Stimulated activated effector memory CD8-positive, alpha-beta T cell treated with anti-CD3 and anti-CD28 coated beads, Interleukin-12 subunit alpha, Interleukin-12 subunit beta, amount 100 ng/mL, for 72 hours (primary cell): ENCODE results near the gene PEX14.

ENCODE experiments used
- ATAC-seq: fragments of 150-1000 bp; cut with Tn5 transposase; 2 replicates; pipeline ENCODE4 v1.10.0; 2021
- DNase-seq, 2 donors: peaks; one replicate each; pipeline ENCODE4 v3.0.0; 2021 to 2022; ENCODE audit warnings: low spot score in 2 of 2
- H3K27ac Mint-ChIP-seq: one replicate; pipeline ENCODE4 v1.8.0; 2022; ENCODE audit warnings: mild to moderate bottlenecking, mixed read lengths
- H3K36me3 Mint-ChIP-seq: one replicate; pipeline ENCODE4 v1.8.0; 2022; ENCODE audit warnings: mild to moderate bottlenecking, mixed read lengths
- H3K4me1 Mint-ChIP-seq: one replicate; pipeline ENCODE4 v1.8.0; 2022; ENCODE audit warnings: mixed read lengths
- H3K4me3 Mint-ChIP-seq: one replicate; pipeline ENCODE4 v1.8.0; 2022; ENCODE audit warnings: mild to moderate bottlenecking, mixed read lengths
- H3K9me3 Mint-ChIP-seq: one replicate; pipeline ENCODE4 v1.8.0; 2022; ENCODE audit warnings: mixed read lengths

Gene PEX14

GRCh38 chr1:10592373-10592772, 117.6 kb downstream of the PEX14 start:
- Mint-ChIP-seq H3K36me3 (no peaks in the 10 kb centered on the region), H3K27ac (no peak overlapping the region), H3K4me1 (no peaks in the 10 kb centered on the region), H3K4me3 (no peak overlapping the region), H3K9me3 (no peaks in the 10 kb centered on the region)
- DNase-seq (no peak), ATAC-seq (no peak)

- no peak overlapping the region for H3K4me3 Mint-ChIP-seq
- ATAC-seq (no peak), DNase-seq (no peak)
- H3K4me1 Mint-ChIP-seq: no peaks in the 10 kb centered on the region
- peaks cover 4% of the 10 kb centered on the region for H3K36me3 Mint-ChIP-seq
- H3K27ac Mint-ChIP-seq: no peak overlapping the region
- no peaks in the 10 kb centered on the region for H3K9me3 Mint-ChIP-seq
Measured at GRCh38 chr1:10593750-10594149, 119.0 kb downstream of the PEX14 start.

GRCh38 chr1:10594595-10595223, 120.0 kb downstream of the PEX14 start:
- no peak overlapping the region for H3K4me3 Mint-ChIP-seq

GRCh38 chr1:10596780-10597179, 122.0 kb downstream of the PEX14 start:
- DNase-seq: no peak
- ATAC-seq: no peak
- H3K9me3 Mint-ChIP-seq: no peaks in the 10 kb centered on the region
- no peaks in the 10 kb centered on the region for H3K4me1 Mint-ChIP-seq
- H3K4me3 Mint-ChIP-seq: no peak overlapping the region
- peaks cover 17% of the 10 kb centered on the region for H3K36me3 Mint-ChIP-seq
- no peak overlapping the region for H3K27ac Mint-ChIP-seq

More at GRCh38 chr1:10594595-10595223, 120.0 kb downstream of the PEX14 start:
- Mint-ChIP-seq H3K36me3 (peaks cover 10% of the 10 kb centered on the region), H3K9me3 (no peaks in the 10 kb centered on the region), H3K4me1 (no peaks in the 10 kb centered on the region), H3K27ac (no peak overlapping the region)
- DNase-seq (no peak), ATAC-seq (no peak)

- ATAC-seq (no peak), DNase-seq (no peak)
- H3K4me1 Mint-ChIP-seq: no peaks in the 10 kb centered on the region
- peaks cover 17% of the 10 kb centered on the region for H3K36me3 Mint-ChIP-seq
- no peaks in the 10 kb centered on the region for H3K9me3 Mint-ChIP-seq
- no peak overlapping the region for H3K4me3 Mint-ChIP-seq
- H3K27ac Mint-ChIP-seq: no peak overlapping the region
Measured at GRCh38 chr1:10597492-10598388, 123.0 kb downstream of the PEX14 start.

GRCh38 chr1:10598389-10598702, 123.6 kb downstream of the PEX14 start:
- Mint-ChIP-seq H3K4me1 (no peaks in the 10 kb centered on the region), H3K36me3 (peaks cover 17% of the 10 kb centered on the region), H3K4me3 (no peak overlapping the region), H3K27ac (no peak overlapping the region), H3K9me3 (no peaks in the 10 kb centered on the region)
- no peak for DNase-seq
- no peak for ATAC-seq

GRCh38 chr1:10599194-10599861, 124.6 kb downstream of the PEX14 start:
- H3K4me3 Mint-ChIP-seq: no peak overlapping the region
- H3K27ac Mint-ChIP-seq: no peak overlapping the region
- no peak for ATAC-seq
- no peak for DNase-seq
- H3K9me3 Mint-ChIP-seq: no peaks in the 10 kb centered on the region
- H3K36me3 Mint-ChIP-seq: peaks cover 17% of the 10 kb centered on the region
- no peaks in the 10 kb centered on the region for H3K4me1 Mint-ChIP-seq

- Mint-ChIP-seq H3K4me3 (no peak overlapping the region), H3K4me1 (no peaks in the 10 kb centered on the region), H3K9me3 (no peaks in the 10 kb centered on the region), H3K27ac (peak overlapping the region; percentile 27), H3K36me3 (peaks cover 17% of the 10 kb centered on the region)
- ATAC-seq (no peak), DNase-seq (no peak)
Measured at GRCh38 chr1:10601342-10602070, 126.8 kb downstream of the PEX14 start.

- ATAC-seq (no peak), DNase-seq (no peak)
- H3K9me3 Mint-ChIP-seq: no peaks in the 10 kb centered on the region
- no peak overlapping the region for H3K4me3 Mint-ChIP-seq
- no peaks in the 10 kb centered on the region for H3K4me1 Mint-ChIP-seq
- peaks cover 17% of the 10 kb centered on the region for H3K36me3 Mint-ChIP-seq
- H3K27ac Mint-ChIP-seq: no peak overlapping the region
Measured at GRCh38 chr1:10602936-10603335, 128.2 kb downstream of the PEX14 start.

- ATAC-seq: no peak
- Mint-ChIP-seq H3K9me3 (no peaks in the 10 kb centered on the region), H3K4me1 (no peaks in the 10 kb centered on the region), H3K36me3 (peaks cover 5% of the 10 kb centered on the region), H3K27ac (no peak overlapping the region), H3K4me3 (no peak overlapping the region)
- no peak for DNase-seq
Measured at GRCh38 chr1:10604966-10605365, 130.2 kb downstream of the PEX14 start.

GRCh38 chr1:10606064-10606463, 131.3 kb downstream of the PEX14 start:
- H3K4me3 Mint-ChIP-seq: no peak overlapping the region
- H3K4me1 Mint-ChIP-seq: no peaks in the 10 kb centered on the region
- H3K36me3 Mint-ChIP-seq: no peaks in the 10 kb centered on the region
- H3K27ac Mint-ChIP-seq: no peak overlapping the region
- DNase-seq: no peak
- no peak for ATAC-seq
- no peaks in the 10 kb centered on the region for H3K9me3 Mint-ChIP-seq

GRCh38 chr1:10607228-10607627, 132.5 kb downstream of the PEX14 start:
- no peaks in the 10 kb centered on the region for H3K9me3 Mint-ChIP-seq
- no peak overlapping the region for H3K27ac Mint-ChIP-seq
- ATAC-seq: no peak
- DNase-seq: no peak
- H3K36me3 Mint-ChIP-seq: no peaks in the 10 kb centered on the region
- no peaks in the 10 kb centered on the region for H3K4me1 Mint-ChIP-seq
- no peak overlapping the region for H3K4me3 Mint-ChIP-seq

- no peak overlapping the region for H3K4me3 Mint-ChIP-seq
- no peaks in the 10 kb centered on the region for H3K9me3 Mint-ChIP-seq
- H3K4me1 Mint-ChIP-seq: no peaks in the 10 kb centered on the region
- ATAC-seq (no peak), DNase-seq (no peak)
- no peaks in the 10 kb centered on the region for H3K36me3 Mint-ChIP-seq
- no peak overlapping the region for H3K27ac Mint-ChIP-seq
Measured at GRCh38 chr1:10608690-10609089, 133.9 kb downstream of the PEX14 start.

GRCh38 chr1:10610901-10611600, 136.3 kb downstream of the PEX14 start:
- no peak for ATAC-seq

More at GRCh38 chr1:10610901-10611600, 136.3 kb downstream of the PEX14 start:
- no peak for DNase-seq
- Mint-ChIP-seq H3K27ac (no peak overlapping the region), H3K36me3 (peaks cover 7% of the 10 kb centered on the region), H3K9me3 (no peaks in the 10 kb centered on the region), H3K4me3 (no peak overlapping the region), H3K4me1 (peaks cover 11% of the 10 kb centered on the region)
